Left colon (tissue), 2 donors: ENCODE results near the gene ACO2. TPM values are rescaled to one million over a fixed set of nuclear protein-coding genes. Genes with fewer than 3 reads are reported as not detected.
"Not testable (repeated sequence)": the region's sequence is repeated elsewhere in the genome, so short reads cannot be mapped to it uniquely, and the experiment has no call there.

Experiments used
- ATAC-seq: fragments of 200-7000 bp; cut with Tn5 transposase; one replicate; pipeline ENCODE4 v1.9.1; 2020; ENCODE audit warnings: mild to moderate bottlenecking, moderate library complexity
- DNase-seq, 2 donors: peaks; one replicate each; pipeline ENCODE4 v3.0.0-alpha.2; 2020
- intact Hi-C, 2 donors: fragments of 100-400 bp; cut with DNase I in 1 of 2; cut with micrococcal nuclease in 1 of 2; formaldehyde crosslinking; loops; one replicate each; pipeline versions ENCODE4 v1.11.2 to v1.14.0; 2022; cut with DNase I, micrococcal nuclease
- total RNA-seq, 2 donors: library from RNA; stranded (reverse); fragmentation: NEBNext Ultra II Directional; extraction: Animal tissue kit (Norgen Biotek cat#: 25700); gene quantifications; one replicate each; pipeline ENCODE4 v1.2.1, GENCODE V29; 2021
- donor health status: DM: no; HTN: no; CAD: no.
- donor health status: DM: yes; HTN: yes; CAD: no.

The ACO2 gene
- total RNA-seq, 2 donors from 2014 or later: 271 to 289 TPM

DNA sequence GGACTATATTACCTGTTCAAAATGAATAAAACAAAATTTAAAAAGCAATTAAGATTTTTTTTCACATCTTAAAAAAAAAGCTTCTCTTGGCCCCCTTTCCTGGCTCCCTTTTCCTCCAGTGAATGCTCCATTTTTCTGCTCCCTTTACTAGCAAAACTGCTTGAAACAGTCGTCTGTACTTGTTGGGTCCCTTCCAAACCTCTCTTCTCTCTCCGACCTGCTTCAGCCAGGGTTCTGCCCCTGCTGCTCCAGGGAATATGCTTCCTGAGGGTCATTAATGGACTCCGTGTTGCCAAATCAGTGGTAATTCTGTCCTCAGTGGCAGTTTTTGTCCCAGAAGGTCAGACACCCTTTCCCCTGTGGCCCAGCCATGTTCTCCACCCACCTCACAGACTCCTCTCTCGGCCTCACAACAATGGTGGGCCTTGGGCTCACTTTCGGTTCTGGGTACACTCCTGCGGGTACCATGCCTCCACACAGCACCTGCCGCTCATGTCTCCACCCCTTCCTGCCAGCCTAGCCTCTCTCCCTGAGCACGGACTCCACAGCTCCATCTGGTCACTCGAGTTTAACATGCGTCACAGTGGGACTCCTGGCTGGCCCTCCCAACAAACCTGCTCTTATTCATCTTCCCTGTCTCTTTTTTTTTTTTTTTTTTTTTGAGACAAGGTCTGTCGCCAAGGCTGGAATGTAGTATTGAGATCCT is 83.1 kb downstream of the ACO2 start:
- intact Hi-C loops: no loop called here
- DNase-seq: no peak
- ATAC-seq: no peak

DNA sequence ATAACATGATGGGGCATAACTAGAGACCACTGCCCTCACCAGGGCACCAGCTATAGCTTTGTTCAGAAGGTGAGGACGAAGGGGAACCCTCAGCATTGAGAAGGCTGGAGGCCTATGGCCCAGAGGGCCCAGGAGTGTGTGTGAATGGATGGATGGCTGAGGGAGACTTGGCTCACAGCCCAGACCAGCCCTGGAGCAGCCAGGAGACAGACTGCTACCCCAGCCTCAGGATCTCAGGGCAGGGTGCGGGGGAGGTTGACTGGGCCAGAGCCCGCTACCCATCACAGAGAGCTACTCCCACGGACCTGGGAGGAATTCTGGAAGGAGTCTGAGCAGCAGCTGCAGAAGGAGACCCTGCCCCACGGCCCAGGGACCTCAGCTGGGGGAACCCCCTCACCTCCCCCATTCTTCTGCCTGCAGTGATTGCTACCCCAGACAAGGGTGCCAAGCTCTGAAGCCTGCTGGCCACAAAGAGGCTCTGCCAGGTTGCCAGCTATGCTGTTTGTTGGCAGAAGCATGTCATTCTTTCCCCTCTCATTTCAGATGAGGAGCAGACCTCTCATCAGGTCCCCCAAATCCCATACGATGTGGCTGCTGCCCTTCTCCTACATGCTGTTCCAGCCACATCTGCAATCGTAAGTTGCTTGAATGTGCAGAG is 86.5 kb downstream of the ACO2 start:
- intact Hi-C loops: no loop called here
- ATAC-seq (no peak), DNase-seq (no peak)

DNA sequence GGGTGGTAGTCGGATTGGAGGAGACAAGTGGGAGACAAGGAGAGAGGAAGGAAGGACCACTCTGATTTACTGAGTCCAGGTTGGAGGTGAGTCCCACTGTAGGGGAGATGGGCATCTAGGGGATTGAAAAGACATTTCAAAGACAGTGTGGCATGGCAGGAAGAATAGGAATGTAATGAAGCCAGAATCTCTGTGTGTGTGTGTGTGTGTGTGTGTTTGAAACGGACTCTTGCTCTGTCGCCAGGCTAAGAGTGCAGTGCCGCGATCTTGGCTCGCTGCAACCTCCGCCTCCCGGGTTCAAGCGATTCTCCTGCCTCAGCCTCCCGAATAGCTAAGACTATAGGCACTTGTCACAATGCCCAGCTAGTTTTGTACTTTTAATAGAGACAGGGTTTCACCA is 87.6 kb downstream of the ACO2 start:
- DNase-seq (no peak), ATAC-seq (no peak)
- intact Hi-C loops: no loop called here

DNA sequence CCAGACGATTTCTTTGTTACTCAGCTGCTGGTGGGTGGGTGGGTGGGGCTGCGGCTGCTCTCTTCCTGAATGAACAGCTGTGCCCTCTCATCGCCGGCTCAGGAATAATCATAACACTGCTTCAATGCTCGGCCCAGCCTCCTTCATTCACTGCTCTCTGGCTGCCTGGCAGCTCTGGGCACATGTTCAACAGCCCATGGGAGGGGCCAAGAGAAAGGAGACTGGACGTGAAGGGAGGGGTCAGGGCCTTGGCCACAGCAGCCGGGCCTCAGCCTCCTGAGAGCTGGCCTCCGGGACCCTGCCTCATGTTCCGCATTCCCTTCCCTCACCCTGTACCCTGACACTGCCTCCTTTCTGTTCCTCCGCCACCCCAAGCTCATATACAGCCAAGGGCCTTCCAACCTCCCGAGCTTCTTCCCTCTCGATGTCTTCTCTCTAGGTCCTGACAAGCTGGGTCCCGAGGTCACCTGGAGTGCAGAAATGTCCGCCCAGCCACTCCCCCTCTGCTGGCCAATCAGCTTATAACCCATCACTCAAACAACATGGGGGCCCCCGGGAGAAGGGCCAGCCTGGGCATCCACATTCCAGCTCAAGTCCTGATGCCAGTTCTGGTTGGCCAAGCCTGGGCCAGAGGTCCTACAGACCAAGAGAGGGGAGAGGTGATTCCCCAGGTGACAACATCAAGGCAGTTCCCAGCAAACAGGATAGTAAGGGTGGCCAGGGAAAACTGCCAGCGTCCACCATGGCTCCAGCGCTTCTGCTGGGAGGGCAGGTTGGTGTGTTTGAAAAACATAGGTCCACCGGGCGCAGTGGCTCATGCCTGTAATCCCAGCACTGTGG is 88.7 kb downstream of the ACO2 start:
- ATAC-seq (peak; percentile 44), DNase-seq (peak; percentile 48 to 57)
- intact Hi-C loops: no loop called here

DNA sequence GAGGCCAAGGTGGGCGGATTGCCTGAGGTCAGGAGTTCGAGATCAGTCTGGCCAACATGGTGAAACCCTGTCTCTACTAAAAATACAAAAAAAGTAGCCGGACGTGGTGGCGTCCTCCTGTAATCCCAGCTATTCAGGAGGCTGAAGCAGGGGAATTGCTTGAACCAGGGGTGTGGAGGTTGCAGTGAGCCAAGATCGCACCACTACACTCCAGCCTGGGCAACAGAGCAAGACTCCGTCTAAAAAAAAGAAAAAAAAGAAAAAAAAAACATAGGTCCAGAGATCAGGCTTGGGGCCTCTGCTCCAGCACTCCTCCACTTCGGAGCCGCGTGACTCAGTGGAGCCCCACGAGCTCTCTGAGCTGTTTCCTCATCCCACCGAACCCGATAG is 89.3 kb downstream of the ACO2 start:
- DNase-seq, intact Hi-C loops, ATAC-seq: not testable (repeated sequence)

DNA sequence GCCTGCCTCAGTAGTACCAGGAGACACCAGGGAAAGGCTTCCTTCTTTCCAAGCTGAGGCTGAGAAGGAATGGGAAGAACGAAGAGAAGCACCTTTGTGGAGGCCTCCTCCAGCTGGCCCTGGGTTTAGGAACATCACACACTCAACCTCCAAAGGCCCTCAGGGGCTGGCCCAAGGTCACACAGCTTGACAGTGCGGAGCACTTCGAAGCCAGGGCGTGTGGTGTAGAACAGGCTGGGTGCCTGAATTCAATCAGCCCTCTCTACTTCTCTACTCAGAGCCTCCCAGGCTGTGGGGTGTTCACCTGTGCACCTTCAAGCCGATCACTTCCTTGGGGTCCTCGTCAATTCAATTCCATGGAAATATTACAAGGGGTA is 91.2 kb downstream of the ACO2 start:
- DNase-seq (no peak), ATAC-seq (no peak)
- intact Hi-C loops: no loop called here

DNA sequence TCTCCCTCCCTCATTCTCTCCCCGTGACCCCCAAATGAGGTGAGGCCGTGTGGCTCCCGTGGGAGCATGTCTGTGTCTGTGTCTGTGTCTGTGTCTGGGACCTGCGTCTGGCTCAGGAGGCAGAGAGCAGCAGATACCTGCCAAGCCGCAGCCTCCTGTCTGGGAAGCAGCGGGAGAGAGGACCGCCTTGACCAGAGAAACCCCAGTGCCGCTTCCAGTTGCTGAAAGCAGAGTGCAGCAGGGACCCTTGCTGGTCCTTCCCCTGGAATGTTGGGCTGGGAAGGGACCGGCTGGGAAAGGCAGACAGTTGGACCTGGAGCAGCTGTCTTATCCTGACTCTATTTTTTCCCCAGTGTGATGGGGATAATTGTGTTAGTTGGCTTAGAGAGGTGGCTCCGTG is 92.4 kb downstream of the ACO2 start:
- DNase-seq (no peak), ATAC-seq (no peak)
- intact Hi-C loops: no loop called here

DNA sequence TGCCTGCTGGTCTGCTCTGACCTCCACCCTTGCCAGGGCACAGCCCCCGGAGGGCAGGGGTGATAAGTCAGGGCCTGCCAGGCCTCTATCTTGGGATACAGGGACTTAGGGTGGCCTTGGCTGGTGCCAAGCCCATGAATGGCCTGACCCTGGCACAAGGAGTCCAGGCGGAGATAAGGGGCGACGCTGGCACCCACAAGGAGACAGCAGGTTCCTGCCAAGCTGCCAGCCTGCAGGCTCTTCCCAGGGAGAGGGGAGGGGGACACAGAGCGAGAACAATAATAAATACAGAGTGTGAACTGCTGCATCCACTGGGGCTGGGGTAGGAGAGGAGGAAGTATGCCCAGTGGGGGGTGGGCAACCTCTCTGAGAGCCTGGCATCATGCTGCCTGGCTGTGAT is 92.9 kb downstream of the ACO2 start:
- DNase-seq: no peak
- no peak for ATAC-seq
- intact Hi-C loops: no loop called here

DNA sequence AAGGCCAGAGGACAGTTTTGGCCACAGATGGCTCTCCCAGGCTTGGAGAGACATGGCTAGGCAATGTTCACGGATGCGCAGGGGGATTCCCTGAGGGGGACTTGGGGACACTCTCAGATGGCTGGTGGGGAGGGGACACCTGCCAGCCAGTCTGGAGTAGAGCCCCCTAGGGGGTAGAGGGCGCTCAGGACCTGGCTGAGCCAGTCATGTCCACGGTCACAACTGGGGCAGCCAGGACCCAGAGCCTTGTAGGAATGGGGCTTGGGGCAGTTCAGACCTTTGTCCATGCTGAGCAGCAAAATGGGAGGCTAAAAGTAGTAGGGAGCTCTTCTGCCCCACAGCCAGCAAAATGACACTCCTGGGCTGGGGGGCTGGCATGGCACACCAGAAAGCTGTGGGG is 93.5 kb downstream of the ACO2 start:
- intact Hi-C loops: no loop called here
- ATAC-seq (no peak), DNase-seq (no peak)

DNA sequence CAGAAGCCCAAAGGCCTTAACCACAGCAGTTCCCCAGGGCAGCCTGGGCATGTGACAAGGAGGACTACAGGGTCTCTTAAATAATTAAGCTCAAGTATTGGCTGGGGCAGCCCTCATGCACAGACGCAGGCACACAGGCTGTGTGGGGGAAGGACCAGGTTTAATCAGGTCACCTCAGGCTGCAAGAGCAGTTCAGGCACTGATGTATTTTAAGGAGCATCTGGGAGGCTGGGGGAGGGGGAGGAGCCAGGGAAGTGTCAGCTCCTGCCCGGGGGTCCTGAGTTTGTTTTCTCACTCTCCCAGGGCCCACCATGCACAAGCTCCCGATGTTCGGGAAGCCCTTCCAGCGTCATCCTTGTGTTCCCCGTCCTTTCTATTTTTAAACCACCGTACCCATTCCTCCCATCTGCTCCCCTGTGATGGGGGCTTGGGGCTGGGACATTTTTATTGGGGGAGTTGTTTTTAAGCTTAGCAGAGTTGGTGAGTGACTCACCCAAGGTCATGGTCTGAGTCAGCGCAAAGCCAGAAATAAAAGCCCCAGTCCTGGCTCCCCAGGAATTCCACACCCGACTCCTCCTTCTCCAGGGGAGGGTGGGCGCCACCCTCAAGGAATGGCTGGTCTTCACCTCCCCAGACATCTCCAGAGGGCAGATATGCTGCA is 94.3 kb downstream of the ACO2 start:
- DNase-seq (no peak), ATAC-seq (no peak)
- intact Hi-C loops: no loop called here

DNA sequence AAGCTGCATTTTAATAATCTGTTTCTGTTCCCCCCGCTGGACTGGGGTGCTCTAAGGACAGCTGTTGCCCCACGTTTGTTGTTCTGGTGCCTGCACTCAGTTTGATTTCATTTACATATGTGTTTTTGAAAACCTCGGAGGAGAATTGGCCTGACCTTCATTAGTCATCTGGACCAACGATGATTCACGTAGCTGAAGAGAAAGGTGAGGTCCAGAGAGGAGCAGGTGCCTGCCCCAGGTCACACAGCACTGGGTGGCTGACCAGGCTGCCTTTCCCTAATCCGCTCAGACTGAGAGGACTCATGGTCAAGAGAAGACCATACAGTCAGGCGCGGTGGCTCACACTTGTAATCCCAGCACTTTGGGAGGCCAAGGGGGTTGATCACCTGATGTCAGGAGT is 95.6 kb downstream of the ACO2 start:
- DNase-seq: no peak
- no peak for ATAC-seq
- intact Hi-C loops: no loop called here

DNA sequence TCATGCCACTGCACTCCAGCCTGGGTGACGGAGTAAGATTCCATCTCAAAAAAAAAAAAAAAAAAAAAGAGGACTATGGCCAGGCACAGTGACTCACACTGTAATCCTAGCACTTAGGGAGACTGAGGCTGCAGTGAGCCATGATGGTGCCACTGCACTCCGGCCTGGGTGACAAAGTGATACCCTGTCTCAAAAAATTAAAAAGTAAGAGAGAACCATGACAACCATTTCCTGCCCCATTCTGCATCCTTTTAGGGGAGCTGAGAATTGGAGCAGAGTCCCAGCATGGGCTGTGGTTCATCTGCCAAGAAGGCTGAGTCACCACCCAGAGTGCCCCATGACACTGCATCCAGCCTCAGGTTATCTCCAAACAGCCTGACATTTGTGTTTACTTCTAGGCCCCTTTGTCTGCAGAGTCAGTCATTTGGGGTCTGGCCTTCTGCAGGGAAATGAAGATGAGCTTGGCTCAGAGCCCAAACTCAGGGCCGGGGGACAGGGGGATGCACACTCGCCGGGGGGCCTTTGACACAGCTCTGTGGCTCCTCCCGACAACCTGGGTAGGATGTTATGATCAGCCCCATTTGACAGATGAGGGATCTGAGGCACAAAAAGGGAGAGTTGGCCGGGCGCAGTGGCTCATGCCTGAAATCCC is 96.6 kb downstream of the ACO2 start:
- DNase-seq (no peak), ATAC-seq (peak; percentile 40)
- intact Hi-C loops: no loop called here

DNA sequence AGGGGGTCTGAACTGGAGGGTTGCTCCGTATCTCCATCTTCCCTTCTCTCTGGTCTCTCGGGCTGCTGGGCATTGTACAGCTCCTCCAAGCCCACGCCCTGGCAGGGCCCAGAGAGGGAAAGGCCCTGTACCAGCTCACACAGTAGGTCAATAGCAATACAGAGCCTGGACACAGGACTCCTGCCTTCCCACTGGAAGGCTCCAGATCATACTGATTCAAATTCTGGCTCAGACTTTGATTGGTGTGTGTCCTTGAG is 98.5 kb downstream of the ACO2 start:
- ATAC-seq: no peak
- DNase-seq: no peak
- intact Hi-C loops: no loop called here

DNA sequence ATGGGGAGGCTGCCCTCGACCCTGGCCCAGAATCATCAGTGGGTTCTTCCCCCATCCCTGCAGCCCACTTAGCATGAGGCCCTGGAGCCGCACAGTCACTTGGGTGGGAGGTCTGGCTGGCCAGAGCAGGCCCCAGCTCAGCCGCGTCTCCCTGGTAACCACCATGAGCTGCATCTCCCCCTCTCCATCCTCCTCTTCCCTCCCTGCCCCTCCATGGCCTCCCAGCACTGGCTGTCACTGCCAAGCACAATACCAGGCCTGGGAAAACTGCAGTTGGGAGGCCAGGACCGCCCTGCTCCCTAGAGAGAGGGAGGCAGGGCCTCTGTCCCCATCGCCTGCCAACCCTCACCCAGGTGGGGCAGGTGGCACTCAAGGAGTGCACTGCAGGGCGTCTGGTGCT is 99.9 kb downstream of the ACO2 start:
- DNase-seq (no peak), ATAC-seq (no peak)
- intact Hi-C loops: no loop called here

DNA sequence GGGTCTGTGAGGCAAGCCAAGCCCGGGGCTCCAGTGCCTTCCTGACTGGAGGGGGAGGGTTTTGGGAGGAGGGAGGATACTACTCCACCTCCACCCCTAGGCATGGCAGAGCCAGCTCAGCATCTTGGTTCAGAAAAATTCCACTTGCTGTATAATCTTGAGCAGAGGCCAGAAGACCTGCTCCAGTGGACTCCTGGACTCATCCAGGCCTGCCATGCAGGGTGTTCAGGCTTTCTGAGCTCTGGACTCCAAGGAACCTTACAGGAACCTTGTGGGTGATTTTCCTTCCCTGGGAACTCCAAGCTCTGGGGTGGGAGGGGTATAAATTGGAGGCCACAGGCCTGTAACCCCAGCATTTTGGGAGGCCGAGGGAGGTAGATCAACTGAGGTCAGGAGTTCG is 101.3 kb downstream of the ACO2 start:
- intact Hi-C loops: no loop called here
- no peak for DNase-seq
- no peak for ATAC-seq

DNA sequence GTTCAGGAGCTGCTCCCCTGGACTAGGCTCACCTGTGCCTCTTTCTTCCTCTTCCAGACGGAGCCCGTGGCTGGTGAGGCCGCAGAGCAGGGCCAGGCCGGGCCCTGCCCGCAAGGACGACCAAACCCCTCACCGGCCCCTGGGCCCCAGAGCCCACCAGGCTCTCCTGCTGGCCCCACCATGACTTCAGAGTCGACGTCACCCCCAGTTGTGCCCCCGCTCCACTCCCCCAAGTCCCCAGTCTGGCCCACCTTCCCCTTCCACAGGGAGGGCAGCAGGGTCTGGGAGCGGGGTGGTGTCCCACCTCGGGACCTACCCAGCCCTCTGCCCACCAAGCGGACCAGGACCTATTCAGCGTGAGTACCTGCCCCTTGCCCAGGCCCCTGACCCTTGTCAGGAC is 102.9 kb downstream of the ACO2 start:
- DNase-seq: no peak
- intact Hi-C loops: no loop called here
- ATAC-seq: no peak

DNA sequence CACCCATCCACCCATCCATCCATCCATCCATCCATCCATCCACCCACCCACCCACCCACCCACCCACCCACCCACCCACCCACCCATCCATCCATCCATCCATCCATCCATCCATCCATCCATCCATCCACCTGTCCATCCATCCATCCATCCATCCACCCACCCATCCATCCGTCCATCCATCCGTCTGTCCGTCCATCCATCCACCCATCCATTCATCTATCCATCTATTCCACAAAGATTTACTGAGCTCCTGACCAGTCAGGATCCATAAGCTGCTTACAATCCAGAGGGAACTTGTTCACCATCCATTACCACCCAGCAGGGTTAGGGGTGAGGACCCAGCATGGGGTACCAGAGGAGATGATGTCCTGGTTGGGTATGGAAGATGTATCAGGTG is 103.4 kb downstream of the ACO2 start:
- ATAC-seq, intact Hi-C loops: not testable (repeated sequence)

DNA sequence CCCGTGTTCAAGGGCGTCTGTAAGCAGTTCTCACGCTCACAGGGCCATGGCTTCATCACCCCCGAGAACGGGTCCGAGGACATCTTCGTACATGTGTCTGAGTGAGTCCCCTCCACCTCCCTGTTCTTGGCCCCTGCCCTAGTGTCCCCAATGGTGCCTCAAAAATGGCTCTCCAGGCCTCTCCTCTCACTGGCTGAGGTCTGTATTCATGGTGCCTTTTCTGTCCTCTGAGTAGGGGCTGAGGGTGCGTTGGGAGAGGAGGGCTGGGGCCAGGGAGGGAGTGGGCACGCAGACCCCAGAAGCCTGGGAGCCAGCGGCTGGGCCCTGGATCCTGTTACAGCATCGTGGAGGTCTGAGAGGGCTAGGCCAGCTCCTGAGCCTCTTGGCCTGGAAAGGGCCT is 104.8 kb downstream of the ACO2 start:
- ATAC-seq (no peak), DNase-seq (no peak)
- intact Hi-C loops: no loop called here

More for the DNA sequence above, 103.4 kb downstream of the ACO2 start:
- not testable (repeated sequence) for DNase-seq

DNA sequence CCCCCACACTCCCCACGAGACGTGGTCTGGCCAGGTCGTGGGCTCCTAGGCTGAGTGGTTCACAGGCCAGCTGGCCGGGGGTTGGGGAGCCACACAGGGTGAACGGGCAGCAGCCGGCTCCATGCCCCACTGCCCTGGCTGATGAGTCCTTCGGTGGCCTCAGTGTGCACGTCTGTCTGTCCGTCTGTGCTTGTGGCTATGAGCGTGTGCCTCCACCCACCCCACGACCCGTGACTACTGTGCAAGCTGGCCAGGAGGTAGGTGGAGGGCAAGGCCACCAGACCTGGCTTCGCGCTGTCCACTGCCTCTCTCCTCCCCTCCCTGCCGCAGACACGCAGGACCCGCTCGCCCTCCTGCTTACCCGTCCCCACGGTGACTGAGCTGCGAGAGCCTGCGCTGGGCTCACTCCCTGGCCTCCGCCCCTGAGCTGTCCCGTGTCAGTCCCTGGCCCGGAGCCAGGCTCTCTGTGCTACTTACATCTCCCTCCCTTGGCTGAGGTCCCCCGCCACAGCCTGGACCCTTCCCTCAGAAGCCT is 106.0 kb downstream of the ACO2 start:
- DNase-seq: peak; percentile 47 to 58
- intact Hi-C loops: no loop called here
- peak; percentile 24 for ATAC-seq
